ENCODE results near the gene DSCAML1. TPM values are rescaled to one million over a fixed set of nuclear protein-coding genes. Genes with fewer than 3 reads are reported as not detected.

The DSCAML1 gene
- total and polyA plus RNA-seq, 12 donors: 0.16 to 1.5 (median 0.57) TPM

DNA sequence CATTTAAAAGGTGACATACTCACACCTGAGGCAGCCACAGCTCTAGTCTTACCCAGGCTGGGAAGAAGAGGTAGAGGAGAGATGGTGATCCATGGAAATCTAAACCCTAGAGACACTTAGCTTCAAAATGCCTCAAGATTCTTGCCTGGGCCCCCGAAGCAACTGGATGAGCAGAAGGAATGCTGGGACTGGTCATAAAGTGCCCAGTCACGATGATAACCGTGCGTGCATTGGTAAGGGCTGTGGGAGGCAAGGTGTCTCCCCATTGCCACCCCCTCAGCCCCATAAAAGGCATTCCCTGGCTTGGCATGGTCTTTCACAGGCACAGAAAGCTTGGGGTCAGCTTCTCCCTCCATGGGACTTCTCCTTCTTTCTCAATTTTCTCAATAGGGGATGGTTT lies 144.5 kb downstream of the DSCAML1 start:
- TF ChIP-seq, protein P1, sequence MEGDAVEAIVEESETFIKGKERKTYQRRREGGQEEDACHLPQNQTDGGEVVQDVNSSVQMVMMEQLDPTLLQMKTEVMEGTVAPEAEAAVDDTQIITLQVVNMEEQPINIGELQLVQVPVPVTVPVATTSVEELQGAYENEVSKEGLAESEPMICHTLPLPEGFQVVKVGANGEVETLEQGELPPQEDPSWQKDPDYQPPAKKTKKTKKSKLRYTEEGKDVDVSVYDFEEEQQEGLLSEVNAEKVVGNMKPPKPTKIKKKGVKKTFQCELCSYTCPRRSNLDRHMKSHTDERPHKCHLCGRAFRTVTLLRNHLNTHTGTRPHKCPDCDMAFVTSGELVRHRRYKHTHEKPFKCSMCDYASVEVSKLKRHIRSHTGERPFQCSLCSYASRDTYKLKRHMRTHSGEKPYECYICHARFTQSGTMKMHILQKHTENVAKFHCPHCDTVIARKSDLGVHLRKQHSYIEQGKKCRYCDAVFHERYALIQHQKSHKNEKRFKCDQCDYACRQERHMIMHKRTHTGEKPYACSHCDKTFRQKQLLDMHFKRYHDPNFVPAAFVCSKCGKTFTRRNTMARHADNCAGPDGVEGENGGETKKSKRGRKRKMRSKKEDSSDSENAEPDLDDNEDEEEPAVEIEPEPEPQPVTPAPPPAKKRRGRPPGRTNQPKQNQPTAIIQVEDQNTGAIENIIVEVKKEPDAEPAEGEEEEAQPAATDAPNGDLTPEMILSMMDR (IDR thresholded peaks at IDR 0.05): no peak
- H3K27ac ChIP-seq: no peak overlapping the region
- ATAC-seq (no peak), DNase-seq (no peak)
- no peak overlapping the region for H3K4me3 ChIP-seq
- no peaks in the 10 kb centered on the region for H3K27me3 ChIP-seq
- H3K4me1 ChIP-seq: no peaks in the 10 kb centered on the region
- intact Hi-C loops (cut with DNase I): no loop called here
- no peaks in the 10 kb centered on the region for H3K9me3 ChIP-seq
- H3K36me3 ChIP-seq: no peaks in the 10 kb centered on the region
- WGBS, 2 donors: 95 to 96% methylated on average over 4 of the region's 4 CpGs

DNA sequence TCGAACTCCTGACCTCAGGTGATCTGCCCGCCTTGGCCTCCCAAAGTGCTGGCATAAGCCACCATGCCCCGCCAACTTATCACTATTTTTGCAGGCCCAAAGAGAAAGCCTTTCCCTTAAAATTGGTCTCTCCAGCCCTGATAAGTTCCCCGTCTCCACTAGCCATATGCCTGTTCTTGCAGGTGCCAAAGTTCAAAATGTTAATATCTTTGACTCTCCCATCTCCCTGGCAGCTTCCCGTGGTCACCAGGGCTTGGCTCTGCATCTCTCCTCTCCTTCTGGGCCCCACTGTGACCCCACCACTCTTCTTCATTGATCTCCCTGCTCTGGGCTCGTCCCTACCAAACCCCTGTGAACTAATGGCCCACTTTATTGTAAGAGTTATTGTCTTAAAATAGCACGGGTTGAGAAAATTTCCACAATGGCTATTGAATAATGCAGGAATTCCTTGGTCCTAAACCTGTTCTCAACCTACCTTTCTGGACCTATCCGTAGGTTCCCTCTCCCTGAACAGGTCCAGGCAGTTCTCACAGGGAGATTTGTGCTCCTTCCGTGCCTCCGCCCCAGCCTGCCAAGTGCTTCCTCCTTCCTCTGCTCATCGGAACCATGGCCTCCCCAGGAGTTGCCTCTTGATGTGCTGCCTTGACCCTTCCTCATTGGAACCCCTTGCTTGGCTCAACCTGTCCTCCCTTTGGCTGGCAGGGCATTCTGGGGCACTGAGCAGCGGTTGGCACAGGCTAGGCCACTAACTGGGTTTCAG lies 147.5 kb downstream of the DSCAML1 start:
- Histone ChIP-seq H3K27ac (no peak overlapping the region), H3K36me3 (no peaks in the 10 kb centered on the region), H3K4me1 (no peaks in the 10 kb centered on the region), H3K4me3 (no peak overlapping the region), H3K9me3 (no peaks in the 10 kb centered on the region), H3K27me3 (no peaks in the 10 kb centered on the region)
- TF ChIP-seq, protein P1 (IDR thresholded peaks at IDR 0.05): no peak
- ATAC-seq (no peak), DNase-seq (no peak)
- 93 to 94% methylated on average over 12 of the region's 12 CpGs for WGBS, 2 donors
- intact Hi-C loops (cut with DNase I): loop anchor here in 1 of 10 donors (10.0 kb wide), 1 partner anchor 135 kb away; no protein-coding TSS in a partner anchor

DNA sequence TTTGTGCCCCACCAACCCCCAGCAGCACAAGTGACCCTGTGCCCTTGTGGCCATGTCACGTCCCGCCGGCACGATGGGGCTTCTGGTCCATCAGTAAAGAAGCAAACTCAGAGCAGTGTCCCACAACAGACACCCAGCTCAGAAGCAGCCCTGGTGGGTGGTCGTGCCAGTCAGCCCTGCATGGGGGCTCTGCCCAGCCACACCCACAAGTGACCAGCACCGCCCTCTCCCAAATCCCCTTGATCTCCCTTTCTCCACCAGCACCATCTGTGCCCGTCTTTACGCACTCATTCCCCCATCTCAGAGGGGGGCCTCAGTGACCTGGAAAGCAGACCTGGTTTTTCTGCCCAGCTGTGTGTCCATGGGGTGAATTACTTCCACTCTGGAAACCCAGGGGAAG lies 149.1 kb downstream of the DSCAML1 start:
- ATAC-seq: no peak
- Histone ChIP-seq H3K4me3 (no peak overlapping the region), H3K9me3 (no peaks in the 10 kb centered on the region), H3K27ac (no peak overlapping the region), H3K27me3 (no peaks in the 10 kb centered on the region), H3K36me3 (no peaks in the 10 kb centered on the region), H3K4me1 (peaks cover 0 to 8% (median 0%) of the 10 kb centered on the region in 9 donors)
- no peak for DNase-seq
- intact Hi-C loops (cut with DNase I): loop anchor here in 1 of 10 donors (10.0 kb wide), 1 partner anchor 133 kb away; no protein-coding TSS in a partner anchor
- TF ChIP-seq, protein P1 (IDR thresholded peaks at IDR 0.05): no peak
- WGBS, 2 donors: 92 to 94% methylated on average over 8 of the region's 8 CpGs

DNA sequence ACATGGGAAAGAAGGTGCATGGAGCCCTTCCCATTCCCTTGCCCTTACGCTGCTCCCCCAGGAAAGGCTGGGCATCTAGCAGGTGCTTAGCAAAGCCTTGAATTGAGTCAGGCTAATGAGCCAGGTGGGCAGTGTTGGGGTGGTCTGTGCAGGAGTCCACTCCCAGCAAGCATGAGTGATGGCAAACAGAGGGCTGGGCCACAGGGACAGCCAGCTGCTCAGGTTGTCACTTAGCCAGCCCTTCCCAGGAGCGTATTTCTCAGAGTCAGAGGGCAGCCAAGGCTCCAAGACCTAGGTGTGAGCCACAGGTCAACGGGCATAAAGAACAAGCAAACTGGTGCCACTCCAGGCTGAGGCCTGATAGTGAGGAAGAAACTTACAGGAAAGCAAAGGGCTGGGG lies 149.8 kb downstream of the DSCAML1 start:
- H3K36me3 ChIP-seq: no peaks in the 10 kb centered on the region
- H3K4me3 ChIP-seq: no peak overlapping the region
- intact Hi-C loops (cut with DNase I): loop anchor here in 1 of 10 donors (10.0 kb wide), 1 partner anchor 132 kb away; no protein-coding TSS in a partner anchor
- TF ChIP-seq, protein P1 (IDR thresholded peaks at IDR 0.05): no peak
- DNase-seq (no peak), ATAC-seq (no peak)
- 88 to 93% methylated on average over 3 of the region's 3 CpGs for WGBS, 2 donors
- no peak overlapping the region for H3K27ac ChIP-seq
- H3K4me1 ChIP-seq: peaks cover 0 to 8% (median 0%) of the 10 kb centered on the region in 9 donors
- H3K9me3 ChIP-seq: no peaks in the 10 kb centered on the region
- no peaks in the 10 kb centered on the region for H3K27me3 ChIP-seq

Measured in heart right ventricle (tissue), 16 donors.